Endothelial cell of umbilical vein (primary cell): Measurements from ENCODE around the gene ELAC1. TPM values are rescaled to one million over a fixed set of nuclear protein-coding genes. Genes with fewer than 3 reads are reported as not detected.

Source experiments
- BruUV-seq: library from RNA; stranded (reverse); fragments of 400-500 nt; replicated peaks from 2 replicates; lab custom pipeline; 2021; lab: Mats Ljungman, UMichigan
- CTCF ChIA-PET: fragments of 300-600, 350-600 bp; sonication (Branson Sonifier 250); formaldehyde crosslinking; loops from one replicate; lab custom pipeline; 2021; ENCODE audit warnings: antibody characterized with exemption, inconsistent platforms; lab: Charles Lee
- POLR2A ChIA-PET: fragments of 300-600, 350-600 bp; sonication (Branson Sonifier 250); formaldehyde crosslinking; loops from one replicate; lab custom pipeline; 2021; ENCODE audit warnings: antibody characterized with exemption, inconsistent platforms; lab: Charles Lee
- DNase-seq: peaks from one replicate; pipeline ENCODE4 v3.0.0-alpha.2; 2011; ENCODE audit warnings: low read depth, low spot score
- FAIRE-seq: peaks from 2 replicates; lab custom pipeline; 2011; peaks lifted over from hg19 to GRCh38; lab: Jason Lieb, UNC
- H2AFZ ChIP-seq: 2 replicates; pipeline ENCODE4 v1.6.0; 2012; ENCODE audit warnings: low read depth, low read length, control low read depth, inconsistent platforms
- H3K27ac ChIP-seq: 2 replicates; pipeline ENCODE4 v1.5.1; 2011; ENCODE audit warnings: low read depth, mild to moderate bottlenecking, control low read depth, low read length, moderate library complexity; ENCODE audit not compliant: insufficient read depth
- H3K27me3 ChIP-seq, 2 experiments: 2 replicates each; pipeline versions ENCODE4 v1.6.0 to v1.6.1; 2011; ENCODE audit warnings: low read length in 2 of 2, mixed read lengths in 1 of 2; ENCODE audit not compliant: control insufficient read depth in 2 of 2, insufficient read depth in 2 of 2
- H3K36me3 ChIP-seq, 2 experiments: 2 replicates in 1 of 2; 3 replicates in 1 of 2; pipeline ENCODE4 v1.5.1; 2011; ENCODE audit warnings: low read length in 2 of 2, mild to moderate bottlenecking in 1 of 2, moderate library complexity in 1 of 2; ENCODE audit not compliant: control insufficient read depth in 2 of 2, insufficient read depth in 2 of 2; ENCODE audit errors: extremely low read depth in 1 of 2
- H3K4me1 ChIP-seq: 3 replicates; pipeline ENCODE4 v1.5.1; 2011; ENCODE audit warnings: mild to moderate bottlenecking, low read length; ENCODE audit not compliant: control insufficient read depth, insufficient read depth; ENCODE audit errors: extremely low read depth
- H3K4me2 ChIP-seq: 2 replicates; pipeline ENCODE4 v1.6.1; 2011; ENCODE audit warnings: low read length, control low read depth, mixed read lengths; ENCODE audit not compliant: insufficient read depth
- H3K4me3 ChIP-seq, 3 experiments: fragments of 200-600 bp in 1 of 3; sonication (generic), shearing (Covaris generic) in 1 of 3; replicated peaks in 1 of 3; 2 replicates each; pipeline ENCODE4 v1.5.1; 2011 to 2016; ENCODE audit warnings: control low read depth in 3 of 3, low read length in 3 of 3, mild to moderate bottlenecking in 2 of 3, inconsistent platforms in 1 of 3, low read depth in 1 of 3, moderate library complexity in 1 of 3; ENCODE audit not compliant: insufficient read depth in 1 of 3
- H3K79me2 ChIP-seq: 2 replicates; pipeline ENCODE4 v1.6.0; 2012; ENCODE audit warnings: low read length, inconsistent platforms; ENCODE audit not compliant: control insufficient read depth, insufficient read depth
- H3K9ac ChIP-seq: replicated peaks from 2 replicates; pipeline ENCODE3; 2011; ENCODE audit warnings: low read length, control low read depth; ENCODE audit not compliant: insufficient read depth; ENCODE audit errors: extremely low read depth
- H3K9me1 ChIP-seq: replicated peaks from 3 replicates; pipeline ENCODE4 v1.6.0; 2011; ENCODE audit warnings: mild to moderate bottlenecking, low read length; ENCODE audit not compliant: control insufficient read depth, insufficient read depth; ENCODE audit errors: extremely low read depth
- H3K9me3 ChIP-seq: replicated peaks from 2 replicates; pipeline ENCODE4 v1.5.1; 2012; ENCODE audit warnings: low read length, inconsistent platforms; ENCODE audit not compliant: control insufficient read depth, insufficient read depth
- H4K20me1 ChIP-seq: replicated peaks from 2 replicates; pipeline ENCODE3; 2011; ENCODE audit warnings: mild to moderate bottlenecking, low read length; ENCODE audit not compliant: control insufficient read depth, insufficient read depth; ENCODE audit errors: extremely low read depth
- CTCF ChIP-seq, 2 donors: IDR thresholded peaks; 1 replicate in 1 of 2; 2 replicates in 1 of 2; pipeline ENCODE4 v1.5.1; 2011; ENCODE audit warnings: low read length in 2 of 2, mild to moderate bottlenecking in 2 of 2, moderate library complexity in 2 of 2, control low read depth in 1 of 2, inconsistent platforms in 1 of 2, low read depth in 1 of 2; ENCODE audit not compliant: insufficient read depth in 1 of 2; ENCODE audit errors: extremely low read depth in 1 of 2
- EZH2 ChIP-seq: IDR thresholded peaks from 2 replicates; pipeline ENCODE4 v1.6.1; 2012; ENCODE audit warnings: borderline replicate concordance, low read depth, mild to moderate bottlenecking, moderate library complexity, low read length, inconsistent platforms; ENCODE audit not compliant: severe bottlenecking
- FOS ChIP-seq: IDR thresholded peaks from 2 replicates; pipeline ENCODE4 v1.6.1; 2011; ENCODE audit warnings: mild to moderate bottlenecking, low read length, moderate library complexity, borderline replicate concordance; ENCODE audit not compliant: insufficient read depth
- GATA2 ChIP-seq: IDR thresholded peaks from 2 replicates; pipeline ENCODE4 v1.7.0; 2011; ENCODE audit warnings: low read depth, mild to moderate bottlenecking, moderate library complexity, mixed read lengths, low read length; ENCODE audit not compliant: insufficient read length, insufficient read depth
- JUN ChIP-seq: IDR thresholded peaks from 2 replicates; pipeline ENCODE4 v1.6.1; 2011; ENCODE audit warnings: borderline replicate concordance, low read depth; ENCODE audit not compliant: insufficient read length, insufficient read depth
- MYC ChIP-seq: IDR thresholded peaks from one replicate; pipeline ENCODE4 v1.6.1; 2011; ENCODE audit warnings: mild to moderate bottlenecking, low read depth, low read length
- POLR2A ChIP-seq: IDR thresholded peaks from 2 replicates; pipeline ENCODE4 v1.6.1; 2012; ENCODE audit warnings: low read depth, mild to moderate bottlenecking, control low read depth, low read length
- POLR2AphosphoS5 ChIP-seq: IDR thresholded peaks from 2 replicates; pipeline ENCODE4 v1.6.1; 2012; ENCODE audit warnings: low read depth, mild to moderate bottlenecking, control low read depth, low read length, moderate library complexity; ENCODE audit not compliant: insufficient read depth
- dilution Hi-C: fragments of 300-500 bp; cut with MboI; formaldehyde crosslinking; loops from one replicate; pipeline ENCODE4 v1.15.0; 2019; ENCODE audit warnings: low sequenced_read_pairs; ENCODE audit not compliant: extremely low pct_ligation_motif_present
- intact Hi-C: fragments of 100-400 bp; cut with micrococcal nuclease; formaldehyde crosslinking; loops from one replicate; pipeline ENCODE4 v1.10.0; 2022
- polyA plus RNA-seq, 4 experiments: library from polyadenylated mRNA; depleted of rRNA in 3 of 4; stranded (reverse) in 3 of 4; unstranded in 1 of 4; fragments of >200 nt; gene quantifications; 2 replicates each; pipeline versions ENCODE4 v1.2.1 to v1.2.3, GENCODE V29; 2011 to 2012; ENCODE audit warnings: missing spikeins in 1 of 4
- total RNA-seq: library from RNA; stranded (reverse); gene quantifications from 2 replicates; pipeline ENCODE4 v1.2.3, GENCODE V29; 2021
- TF ChIP-seq, protein P1 (sequence below): IDR thresholded peaks from 2 replicates; pipeline ENCODE4 v1.6.1; 2011; ENCODE audit not compliant: insufficient read depth, insufficient read length

ELAC1 gene
- total and polyA plus RNA-seq, 2 donors (not counting 3 experiments of a cell fraction or from before 2014, with no cell fraction given), result 3.6 to 7.6 TPM

GRCh38 chr18:50926521-50926920 is 41.3 kb upstream of the ELAC1 start:
- H3K79me2 ChIP-seq, result no peaks in the 10 kb centered on the region
- H2AFZ ChIP-seq, result no peak overlapping the region
- intact Hi-C loops, result no loop called here
- ChIA-PET CTCF (interaction anchor here (1.8 kb wide), 1 partner anchor 12 kb away, joined by 5 read pairs; no protein-coding TSS in a partner anchor), POLR2A (no interaction called here)
- H3K4me1 ChIP-seq, result no peaks in the 10 kb centered on the region
- TF ChIP-seq FOS (no peak), EZH2 (no peak), GATA2 (no peak), CTCF (IDR thresholded peaks at IDR 0.05; ENCODE audit: extremely low read depth in 1 of 2, insufficient read depth in 1 of 2, low read depth in 1 of 2, low read length in 2 of 2) (no peak), JUN (no peak), POLR2A (no peak), MYC (no peak), POLR2AphosphoS5 (no peak)
- TF ChIP-seq, protein P1, sequence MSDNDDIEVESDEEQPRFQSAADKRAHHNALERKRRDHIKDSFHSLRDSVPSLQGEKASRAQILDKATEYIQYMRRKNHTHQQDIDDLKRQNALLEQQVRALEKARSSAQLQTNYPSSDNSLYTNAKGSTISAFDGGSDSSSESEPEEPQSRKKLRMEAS, result no peak
- DNase-seq (no peak), FAIRE-seq (no peak)
- dilution Hi-C loops, result no loop called here
- BruUV-seq, result no TSS peak
- no peaks in the 10 kb centered on the region for H3K9me3 ChIP-seq
- H3K4me2 ChIP-seq, result no peak overlapping the region
- no peak overlapping the region for H3K27ac ChIP-seq
- H3K27me3 ChIP-seq, result no peaks in the 10 kb centered on the region
- H3K4me3 ChIP-seq, result no peak overlapping the region
- H3K9ac ChIP-seq, result no peak overlapping the region
- H3K9me1 ChIP-seq, result no peaks in the 10 kb centered on the region
- no peaks in the 10 kb centered on the region for H4K20me1 ChIP-seq
- peaks cover 0 to 5% of the 10 kb centered on the region in 2 experiments for H3K36me3 ChIP-seq
